Adrenal gland (tissue), 5 donors: ENCODE measurements around the gene LIMS1.

ENCODE experiments used
- CTCF ChIP-seq, 6 experiments: fragments of 450-650 bp in 4 of 6; fragments of 200-600 bp in 2 of 6; sonication (generic) in 1 of 6; IDR thresholded peaks; 1 replicate in 5 of 6; 2 replicates in 1 of 6; pipeline versions ENCODE4 v1.5.1 to v1.8.0; 2016 to 2021; ENCODE audit warnings: antibody characterized with exemption in 6 of 6, mild to moderate bottlenecking in 2 of 6, moderate library complexity in 1 of 6
- POLR2A ChIP-seq, 2 donors: fragments of 450-650 bp; IDR thresholded peaks; one replicate each; pipeline ENCODE4 v1.6.1; 2017; ENCODE audit warnings: antibody characterized with exemption in 2 of 2, mild to moderate bottlenecking in 2 of 2, moderate library complexity in 1 of 2
- donor health status: DM: no; HTN: no; CAD: no.

GRCh38 chr2:108593547-108594098, 59.4 kb downstream of the LIMS1 start:
- TF ChIP-seq CTCF (IDR thresholded peaks at IDR 0.05), result peak in 2 of 6 experiments; percentile 14 to 41
- no peak for TF ChIP-seq POLR2A (IDR thresholded peaks at IDR 0.05)
